K562 (cell line): ENCODE measurements around the gene ITGAL. TPM values are rescaled to one million over a fixed set of nuclear protein-coding genes. Genes with fewer than 3 reads are reported as not detected.
A peak's percentile ranks its signal among the peaks of the same experiment; 100 is the strongest.

Experiments used
- CEBPG ChIP-seq, 3 experiments: fragments of 200-800 bp in 1 of 3; sonication (Bioruptor generic) in 1 of 3; sonication (generic) in 1 of 3; formaldehyde crosslinking in 1 of 3; IDR thresholded peaks in 2 of 3; conservative IDR thresholded peaks in 1 of 3; 2 replicates each; pipeline versions ENCODE4 v1.6.1 to v1.8.0; 2016 to 2022; ENCODE audit warnings: missing compliant biosample characterization in 2 of 3, missing genetic modification characterization in 2 of 3, mild to moderate bottlenecking in 1 of 3, missing genetic modification reagents in 1 of 3
- KAT7 ChIP-seq: sonication (generic); formaldehyde crosslinking; IDR thresholded peaks from 2 replicates; pipeline ENCODE4 v1.8.0; 2022; ENCODE audit warnings: missing genetic modification reagents, mild to moderate bottlenecking, borderline replicate concordance
- L3MBTL2 ChIP-seq: fragments of 450-650 bp; IDR thresholded peaks from 2 replicates; pipeline ENCODE4 v1.6.1; 2016; ENCODE audit warnings: mild to moderate bottlenecking, moderate library complexity
- MCM5 ChIP-seq: fragments of 450-650 bp; IDR thresholded peaks from 2 replicates; pipeline ENCODE4 v1.6.1; 2016; ENCODE audit warnings: low read depth
- NFXL1 ChIP-seq: fragments of 450-650 bp; formaldehyde crosslinking; IDR thresholded peaks from 2 replicates; pipeline ENCODE4 v1.4.0; 2021; ENCODE audit warnings: mild to moderate bottlenecking
- NR4A1 ChIP-seq, 2 experiments: fragments of 250-450 bp in 1 of 2; fragments of 450-650 bp in 1 of 2; sonication (Bioruptor Pico) in 1 of 2; IDR thresholded peaks; 2 replicates each; pipeline versions ENCODE4 v1.4.0 to v1.6.1; 2016 to 2020; ENCODE audit warnings: mild to moderate bottlenecking in 2 of 2, missing compliant biosample characterization in 1 of 2, missing genetic modification characterization in 1 of 2, moderate library complexity in 1 of 2
- RUNX1 ChIP-seq: sonication (generic); IDR thresholded peaks from 2 replicates; pipeline ENCODE4 v1.6.1; 2016; ENCODE audit warnings: antibody characterized with exemption, low read depth
- SIN3A ChIP-seq, 2 experiments: fragments of 150-350 bp in 1 of 2; IDR thresholded peaks; 2 replicates each; pipeline ENCODE4 v1.6.1; 2011 to 2016; ENCODE audit warnings: borderline replicate concordance in 2 of 2, low read depth in 2 of 2, low read length in 2 of 2, mild to moderate bottlenecking in 2 of 2, moderate library complexity in 2 of 2; ENCODE audit not compliant: control insufficient read depth in 1 of 2
- SRF ChIP-seq, 2 experiments: fragments of 250-450, 450-650 bp in 1 of 2; sonication (Bioruptor Pico) in 1 of 2; sonication (generic) in 1 of 2; formaldehyde crosslinking; IDR thresholded peaks; 2 replicates each; pipeline versions ENCODE4 v1.5.0 to v1.5.1; 2020 to 2022; ENCODE audit warnings: mild to moderate bottlenecking in 1 of 2, missing genetic modification reagents in 1 of 2
- TCFL5 ChIP-seq: fragments of 250-450 bp; sonication (Bioruptor Pico); conservative IDR thresholded peaks from 2 replicates; pipeline ENCODE4 v1.6.1; 2021; ENCODE audit warnings: mild to moderate bottlenecking, moderate library complexity, matching md5 sums
- ZC3H11A ChIP-seq: IDR thresholded peaks from 2 replicates; pipeline ENCODE4 v1.6.1; 2012; ENCODE audit warnings: low read depth, low read length, improper control_type of control experiment
- ZNF77 ChIP-seq: fragments of 250-450 bp; sonication (Bioruptor Pico); IDR thresholded peaks from 2 replicates; pipeline ENCODE4 v1.5.0; 2020
- polyA plus RNA-seq, 8 experiments: library from polyadenylated mRNA; depleted of rRNA in 4 of 8; stranded (reverse) in 5 of 8; unstranded in 3 of 8; fragments of >200 nt; fragmentation: Nextera tagmentation in 2 of 8; fragmentation: Illumina TruSeq in 1 of 8; extraction: Ambion mirVana in 2 of 8; extraction: Trizol in 1 of 8; gene quantifications; 2 replicates each; pipeline versions ENCODE4 v1.2.1 to v1.2.3, GENCODE V29; 2011 to 2014; ENCODE audit warnings: inconsistent platforms in 1 of 8, missing spikeins in 1 of 8
- total RNA-seq, 7 experiments: library from RNA; depleted of rRNA in 6 of 7; stranded (reverse); fragments of >200 nt in 6 of 7; fragmentation: Illumina TruSeq in 2 of 7; extraction: Trizol in 2 of 7; gene quantifications; 2 replicates each; pipeline versions ENCODE4 v1.2.1 to v1.2.3, GENCODE V29; 2011 to 2021; ENCODE audit warnings: low replicate concordance in 1 of 7
- TF ChIP-seq, protein P1 (sequence below): fragments of 450-650 bp; formaldehyde crosslinking; IDR thresholded peaks from 2 replicates; pipeline ENCODE4 v1.4.0; 2020; ENCODE audit warnings: mild to moderate bottlenecking, moderate library complexity
- TF ChIP-seq, protein P2 (sequence below): sonication (generic); formaldehyde crosslinking; IDR thresholded peaks from 2 replicates; pipeline ENCODE4 v1.8.0; 2022; ENCODE audit warnings: mild to moderate bottlenecking, missing genetic modification reagents
- TF ChIP-seq, protein P3 (sequence below): sonication (generic); formaldehyde crosslinking; IDR thresholded peaks from 2 replicates; pipeline ENCODE4 v1.4.0; 2020; ENCODE audit warnings: mild to moderate bottlenecking, missing genetic modification reagents
- TF ChIP-seq, protein P4 (sequence below): sonication (generic); formaldehyde crosslinking; IDR thresholded peaks from 2 replicates; pipeline ENCODE4 v1.8.0; 2022; ENCODE audit warnings: mild to moderate bottlenecking, missing genetic modification reagents
- TF ChIP-seq, protein P5 (sequence below): sonication (generic); formaldehyde crosslinking; IDR thresholded peaks from 2 replicates; pipeline ENCODE4 v1.8.0; 2023; ENCODE audit warnings: mild to moderate bottlenecking, missing genetic modification reagents

ITGAL gene
- total and polyA plus RNA-seq, 9 of the 15 experiments (the other 6 are each of a cell fraction or from before 2014, with no cell fraction given), result 0.01 to 0.53 TPM; not detected in 7

DNA sequence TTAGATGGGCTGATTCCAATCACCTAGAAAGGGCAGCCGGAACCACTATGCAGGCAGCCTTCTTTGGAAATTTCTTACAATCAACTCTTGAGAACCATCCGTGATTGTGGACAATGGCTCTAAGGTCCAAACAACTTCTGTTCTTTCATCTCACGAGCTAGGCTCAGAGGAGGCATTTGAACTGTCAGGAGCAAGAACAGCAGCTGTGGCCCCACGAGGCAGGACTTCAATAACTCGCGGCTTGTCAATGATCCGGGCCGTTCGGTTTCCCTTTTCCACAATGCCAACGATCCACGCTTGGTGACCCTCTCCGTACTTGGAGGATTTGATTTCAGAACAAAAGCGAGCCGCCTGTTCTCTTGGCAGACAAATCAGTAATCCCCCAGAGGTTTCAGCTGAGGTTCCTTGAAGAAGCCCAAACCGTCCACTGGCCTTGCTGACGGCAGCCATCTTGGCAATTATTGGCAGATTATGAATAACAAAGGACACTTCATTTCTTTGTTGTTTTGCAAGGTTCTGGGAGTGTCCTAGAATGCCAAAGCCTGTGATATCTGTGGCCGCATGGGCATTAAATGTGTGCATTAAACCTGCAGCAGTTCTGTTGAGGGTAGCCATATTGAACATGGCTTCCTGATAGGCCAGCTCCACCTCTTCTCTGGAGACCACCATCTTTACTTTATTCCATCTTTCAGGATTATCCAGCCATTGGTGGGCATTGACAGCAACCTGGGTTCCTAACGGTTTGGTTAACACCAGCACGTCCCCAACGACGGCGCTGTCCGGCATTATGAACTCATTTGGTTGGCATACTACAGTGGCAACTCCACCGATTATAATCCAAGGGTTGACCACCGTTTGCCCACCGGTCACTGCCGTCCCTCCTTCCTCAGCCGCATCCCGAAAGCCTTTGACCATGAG, 28.1 kb upstream of the ITGAL start (continued):
- TF ChIP-seq, protein P1, sequence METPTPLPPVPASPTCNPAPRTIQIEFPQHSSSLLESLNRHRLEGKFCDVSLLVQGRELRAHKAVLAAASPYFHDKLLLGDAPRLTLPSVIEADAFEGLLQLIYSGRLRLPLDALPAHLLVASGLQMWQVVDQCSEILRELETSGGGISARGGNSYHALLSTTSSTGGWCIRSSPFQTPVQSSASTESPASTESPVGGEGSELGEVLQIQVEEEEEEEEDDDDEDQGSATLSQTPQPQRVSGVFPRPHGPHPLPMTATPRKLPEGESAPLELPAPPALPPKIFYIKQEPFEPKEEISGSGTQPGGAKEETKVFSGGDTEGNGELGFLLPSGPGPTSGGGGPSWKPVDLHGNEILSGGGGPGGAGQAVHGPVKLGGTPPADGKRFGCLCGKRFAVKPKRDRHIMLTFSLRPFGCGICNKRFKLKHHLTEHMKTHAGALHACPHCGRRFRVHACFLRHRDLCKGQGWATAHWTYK (CRISPR knock-in tag), result peak; percentile 16; the same call in 1 of the 2 replicates
- TF ChIP-seq RUNX1, result 0 out of 2 replicates have a peak, but pooled peaks have one; percentile 5
- no peak for TF ChIP-seq NFXL1 (CRISPR knock-in tag)
- TF ChIP-seq SRF (CRISPR knock-in tag; IDR thresholded peaks at IDR 0.05), result peak in 1 of 2 experiments; percentile 37; a peak in 1 of 4 replicates
- TF ChIP-seq MCM5, result no peak
- TF ChIP-seq, protein P2, sequence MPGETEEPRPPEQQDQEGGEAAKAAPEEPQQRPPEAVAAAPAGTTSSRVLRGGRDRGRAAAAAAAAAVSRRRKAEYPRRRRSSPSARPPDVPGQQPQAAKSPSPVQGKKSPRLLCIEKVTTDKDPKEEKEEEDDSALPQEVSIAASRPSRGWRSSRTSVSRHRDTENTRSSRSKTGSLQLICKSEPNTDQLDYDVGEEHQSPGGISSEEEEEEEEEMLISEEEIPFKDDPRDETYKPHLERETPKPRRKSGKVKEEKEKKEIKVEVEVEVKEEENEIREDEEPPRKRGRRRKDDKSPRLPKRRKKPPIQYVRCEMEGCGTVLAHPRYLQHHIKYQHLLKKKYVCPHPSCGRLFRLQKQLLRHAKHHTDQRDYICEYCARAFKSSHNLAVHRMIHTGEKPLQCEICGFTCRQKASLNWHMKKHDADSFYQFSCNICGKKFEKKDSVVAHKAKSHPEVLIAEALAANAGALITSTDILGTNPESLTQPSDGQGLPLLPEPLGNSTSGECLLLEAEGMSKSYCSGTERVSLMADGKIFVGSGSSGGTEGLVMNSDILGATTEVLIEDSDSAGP (CRISPR knock-in tag), result no peak
- peak in 1 of 2 experiments; percentile 58; a peak in 1 of 4 replicates for TF ChIP-seq SIN3A (IDR thresholded peaks at IDR 0.05; ENCODE audit: borderline replicate concordance in 2 of 2, control insufficient read depth in 1 of 2, low read depth in 2 of 2, low read length in 2 of 2)
- TF ChIP-seq, protein P3, sequence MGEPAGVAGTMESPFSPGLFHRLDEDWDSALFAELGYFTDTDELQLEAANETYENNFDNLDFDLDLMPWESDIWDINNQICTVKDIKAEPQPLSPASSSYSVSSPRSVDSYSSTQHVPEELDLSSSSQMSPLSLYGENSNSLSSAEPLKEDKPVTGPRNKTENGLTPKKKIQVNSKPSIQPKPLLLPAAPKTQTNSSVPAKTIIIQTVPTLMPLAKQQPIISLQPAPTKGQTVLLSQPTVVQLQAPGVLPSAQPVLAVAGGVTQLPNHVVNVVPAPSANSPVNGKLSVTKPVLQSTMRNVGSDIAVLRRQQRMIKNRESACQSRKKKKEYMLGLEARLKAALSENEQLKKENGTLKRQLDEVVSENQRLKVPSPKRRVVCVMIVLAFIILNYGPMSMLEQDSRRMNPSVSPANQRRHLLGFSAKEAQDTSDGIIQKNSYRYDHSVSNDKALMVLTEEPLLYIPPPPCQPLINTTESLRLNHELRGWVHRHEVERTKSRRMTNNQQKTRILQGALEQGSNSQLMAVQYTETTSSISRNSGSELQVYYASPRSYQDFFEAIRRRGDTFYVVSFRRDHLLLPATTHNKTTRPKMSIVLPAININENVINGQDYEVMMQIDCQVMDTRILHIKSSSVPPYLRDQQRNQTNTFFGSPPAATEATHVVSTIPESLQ (CRISPR knock-in tag), result no peak; the same call in 1 of the 2 replicates
- TF ChIP-seq ZNF77 (CRISPR knock-in tag), result no peak
- no peak for TF ChIP-seq NR4A1 (CRISPR knock-in tag; IDR thresholded peaks at IDR 0.05)
- peak; percentile 77; the same call in 1 of the 2 replicates for TF ChIP-seq NR4A1 (tag; IDR thresholded peaks at IDR 0.05)
- TF ChIP-seq, protein P4, sequence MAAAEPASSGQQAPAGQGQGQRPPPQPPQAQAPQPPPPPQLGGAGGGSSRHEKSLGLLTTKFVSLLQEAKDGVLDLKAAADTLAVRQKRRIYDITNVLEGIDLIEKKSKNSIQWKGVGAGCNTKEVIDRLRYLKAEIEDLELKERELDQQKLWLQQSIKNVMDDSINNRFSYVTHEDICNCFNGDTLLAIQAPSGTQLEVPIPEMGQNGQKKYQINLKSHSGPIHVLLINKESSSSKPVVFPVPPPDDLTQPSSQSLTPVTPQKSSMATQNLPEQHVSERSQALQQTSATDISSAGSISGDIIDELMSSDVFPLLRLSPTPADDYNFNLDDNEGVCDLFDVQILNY (CRISPR knock-in tag), result 0 out of 2 replicates have a peak, but pooled peaks have one; percentile 21
- TF ChIP-seq TCFL5 (CRISPR knock-in tag), result no peak
- 0 out of 2 replicates have a peak, but pooled peaks have one; percentile 40 for TF ChIP-seq CEBPG (CRISPR knock-in tag; IDR thresholded peaks at IDR 0.05)
- TF ChIP-seq CEBPG (tag; conservative IDR thresholded peaks at IDR 0.05 in 1 of 2, IDR thresholded peaks at IDR 0.05 in 1 of 2), result no peak
- no peak for TF ChIP-seq ZC3H11A
- 0 out of 2 replicates have a peak, but pooled peaks have one; percentile 41 for TF ChIP-seq KAT7
- TF ChIP-seq, protein P5, sequence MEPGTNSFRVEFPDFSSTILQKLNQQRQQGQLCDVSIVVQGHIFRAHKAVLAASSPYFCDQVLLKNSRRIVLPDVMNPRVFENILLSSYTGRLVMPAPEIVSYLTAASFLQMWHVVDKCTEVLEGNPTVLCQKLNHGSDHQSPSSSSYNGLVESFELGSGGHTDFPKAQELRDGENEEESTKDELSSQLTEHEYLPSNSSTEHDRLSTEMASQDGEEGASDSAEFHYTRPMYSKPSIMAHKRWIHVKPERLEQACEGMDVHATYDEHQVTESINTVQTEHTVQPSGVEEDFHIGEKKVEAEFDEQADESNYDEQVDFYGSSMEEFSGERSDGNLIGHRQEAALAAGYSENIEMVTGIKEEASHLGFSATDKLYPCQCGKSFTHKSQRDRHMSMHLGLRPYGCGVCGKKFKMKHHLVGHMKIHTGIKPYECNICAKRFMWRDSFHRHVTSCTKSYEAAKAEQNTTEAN (CRISPR knock-in tag), result 0 out of 2 replicates have a peak, but pooled peaks have one; percentile 42
- TF ChIP-seq L3MBTL2, result peak; percentile 76
